OCI-LY7 (cell line): ENCODE results near the gene MTCL1. TPM values are rescaled to one million over a fixed set of nuclear protein-coding genes. Genes with fewer than 3 reads are reported as not detected.

Source experiments
- BruUV-seq: library from RNA; stranded (reverse); fragments of 400-500 nt; replicated peaks from 2 replicates; lab custom pipeline; 2021; lab: Mats Ljungman, UMichigan
- CTCF ChIA-PET: fragments of 300-600 bp; sonication (Branson Sonifier 250); formaldehyde crosslinking; loops from one replicate; lab custom pipeline; 2022; ENCODE audit warnings: antibody characterized with exemption; ENCODE audit not compliant: unreplicated experiment; lab: Charles Lee
- POLR2A ChIA-PET: fragments of 300-600 bp; sonication (Branson Sonifier 250); formaldehyde crosslinking; loops from one replicate; lab custom pipeline; 2022; ENCODE audit warnings: antibody characterized with exemption; lab: Charles Lee
- DNase-seq: peaks from one replicate; pipeline ENCODE4 v3.0.0-alpha.2; 2015; ENCODE audit warnings: low spot score
- H2AFZ ChIP-seq: fragments of 200-600 bp; sonication (generic), shearing (Covaris generic); 2 replicates; pipeline ENCODE4 v1.6.1; 2014; ENCODE audit warnings: mild to moderate bottlenecking, antibody characterized with exemption, low read length, moderate library complexity
- H3K27ac ChIP-seq: fragments of 200-600 bp; sonication (generic); 2 replicates; pipeline ENCODE4 v1.5.1; 2014; ENCODE audit warnings: mixed run types, low read depth, mild to moderate bottlenecking, moderate library complexity, low read length, inconsistent platforms; ENCODE audit not compliant: poor library complexity, severe bottlenecking
- H3K36me3 ChIP-seq: fragments of 200-600 bp; sonication (generic); 2 replicates; pipeline ENCODE4 v1.6.1; 2014; ENCODE audit warnings: mild to moderate bottlenecking, antibody characterized with exemption, low read length, moderate library complexity, mixed read lengths; ENCODE audit not compliant: insufficient read depth
- H3K4me1 ChIP-seq: fragments of 200-600 bp; sonication (generic); 2 replicates; pipeline ENCODE4 v1.5.1; 2014; ENCODE audit warnings: mild to moderate bottlenecking, low read length; ENCODE audit not compliant: insufficient read depth, poor library complexity, severe bottlenecking
- H3K4me2 ChIP-seq: fragments of 200-600 bp; sonication (generic); 2 replicates; pipeline ENCODE4 v1.6.1; 2014; ENCODE audit warnings: mild to moderate bottlenecking, low read length
- H3K4me3 ChIP-seq: fragments of 200-600 bp; sonication (generic); 2 replicates; pipeline ENCODE4 v1.5.1; 2014; ENCODE audit warnings: mild to moderate bottlenecking, low read depth, low read length; ENCODE audit not compliant: poor library complexity, severe bottlenecking
- H3K79me2 ChIP-seq: fragments of 200-600 bp; sonication (generic); 2 replicates; pipeline ENCODE4 v1.6.1; 2016; ENCODE audit warnings: low read depth, mild to moderate bottlenecking, low read length, moderate library complexity, mixed read lengths; ENCODE audit not compliant: insufficient read depth
- H3K9me2 ChIP-seq: fragments of 200-600 bp; sonication (generic); 2 replicates; pipeline ENCODE4 v1.6.1; 2016; ENCODE audit warnings: mild to moderate bottlenecking, low read length, mixed read lengths; ENCODE audit not compliant: insufficient read depth
- H3K9me3 ChIP-seq: fragments of 200-600 bp; sonication (generic); 2 replicates; pipeline ENCODE4 v1.6.1; 2014; ENCODE audit warnings: mild to moderate bottlenecking, mixed run types, low read length, mixed read lengths
- H4K20me1 ChIP-seq: fragments of 200-600 bp; sonication (generic); 2 replicates; pipeline ENCODE4 v1.6.1; 2014; ENCODE audit warnings: mild to moderate bottlenecking, antibody characterized with exemption, low read length, moderate library complexity, mixed read lengths; ENCODE audit not compliant: insufficient read depth
- EZH2phosphoT487 ChIP-seq: fragments of 200-600 bp; sonication (generic); IDR thresholded peaks from 2 replicates; pipeline ENCODE4 v1.6.1; 2018; ENCODE audit warnings: low read depth, borderline replicate concordance, mild to moderate bottlenecking, mixed run types, antibody characterized with exemption, low read length, moderate library complexity, mixed read lengths
- intact Hi-C: fragments of 100-400 bp; cut with micrococcal nuclease; formaldehyde crosslinking; loops from one replicate; pipeline ENCODE4 v1.10.0; 2022; ENCODE audit not compliant: unreplicated experiment
- total RNA-seq, 2 experiments: library from RNA; depleted of rRNA in 1 of 2; stranded (reverse); fragments of >200 nt in 1 of 2; shearing (Covaris generic) in 1 of 2; gene quantifications; 2 replicates each; pipeline ENCODE4 v1.2.3, GENCODE V29; 2014 to 2022
- TF ChIP-seq, protein P1 (sequence below): fragments of 200-600 bp; sonication (generic); conservative IDR thresholded peaks from 2 replicates; pipeline ENCODE4 v1.5.1; 2014; ENCODE audit warnings: mild to moderate bottlenecking, antibody characterized with exemption, low read length, moderate library complexity, mixed read lengths

The MTCL1 gene
- total RNA-seq, 2 experiments from 2014 or later, result 96.8 to 159 TPM

DNA sequence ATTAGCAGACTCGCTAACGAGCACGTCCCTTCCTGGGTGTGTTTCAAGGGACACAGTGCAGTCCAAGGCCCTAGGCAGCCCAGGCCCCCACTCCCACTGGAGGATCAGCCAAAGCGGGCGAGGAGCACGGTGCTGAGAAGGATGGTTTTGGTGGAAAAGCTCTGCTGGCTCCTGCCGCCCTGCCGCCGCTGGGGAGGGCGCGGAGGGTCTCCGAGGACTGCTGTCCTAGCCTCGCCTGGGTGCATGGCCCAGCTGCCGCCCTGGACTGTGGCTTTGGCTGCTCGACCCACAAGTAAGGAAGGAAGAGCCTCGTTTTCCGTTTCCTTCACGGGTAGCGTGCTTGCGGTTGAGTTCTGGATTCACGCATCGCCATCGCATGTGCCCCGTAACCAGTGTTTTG, 79.9 kb downstream of the MTCL1 start:
- ChIA-PET CTCF (no interaction called here), POLR2A (no interaction called here)
- Histone ChIP-seq H3K36me3 (peaks cover 91% of the 10 kb centered on the region), H2AFZ (no peak overlapping the region), H3K79me2 (no peaks in the 10 kb centered on the region), H3K9me3 (no peaks in the 10 kb centered on the region), H3K9me2 (no peaks in the 10 kb centered on the region), H4K20me1 (no peaks in the 10 kb centered on the region), H3K4me3 (no peak overlapping the region), H3K4me2 (no peak overlapping the region), H3K4me1 (no peaks in the 10 kb centered on the region), H3K27ac (no peak overlapping the region)
- TF ChIP-seq EZH2phosphoT487, result no peak
- TF ChIP-seq, protein P1, sequence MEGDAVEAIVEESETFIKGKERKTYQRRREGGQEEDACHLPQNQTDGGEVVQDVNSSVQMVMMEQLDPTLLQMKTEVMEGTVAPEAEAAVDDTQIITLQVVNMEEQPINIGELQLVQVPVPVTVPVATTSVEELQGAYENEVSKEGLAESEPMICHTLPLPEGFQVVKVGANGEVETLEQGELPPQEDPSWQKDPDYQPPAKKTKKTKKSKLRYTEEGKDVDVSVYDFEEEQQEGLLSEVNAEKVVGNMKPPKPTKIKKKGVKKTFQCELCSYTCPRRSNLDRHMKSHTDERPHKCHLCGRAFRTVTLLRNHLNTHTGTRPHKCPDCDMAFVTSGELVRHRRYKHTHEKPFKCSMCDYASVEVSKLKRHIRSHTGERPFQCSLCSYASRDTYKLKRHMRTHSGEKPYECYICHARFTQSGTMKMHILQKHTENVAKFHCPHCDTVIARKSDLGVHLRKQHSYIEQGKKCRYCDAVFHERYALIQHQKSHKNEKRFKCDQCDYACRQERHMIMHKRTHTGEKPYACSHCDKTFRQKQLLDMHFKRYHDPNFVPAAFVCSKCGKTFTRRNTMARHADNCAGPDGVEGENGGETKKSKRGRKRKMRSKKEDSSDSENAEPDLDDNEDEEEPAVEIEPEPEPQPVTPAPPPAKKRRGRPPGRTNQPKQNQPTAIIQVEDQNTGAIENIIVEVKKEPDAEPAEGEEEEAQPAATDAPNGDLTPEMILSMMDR, result no peak
- no peak for DNase-seq
- no TSS peak for BruUV-seq
- intact Hi-C loops, result no loop called here

DNA sequence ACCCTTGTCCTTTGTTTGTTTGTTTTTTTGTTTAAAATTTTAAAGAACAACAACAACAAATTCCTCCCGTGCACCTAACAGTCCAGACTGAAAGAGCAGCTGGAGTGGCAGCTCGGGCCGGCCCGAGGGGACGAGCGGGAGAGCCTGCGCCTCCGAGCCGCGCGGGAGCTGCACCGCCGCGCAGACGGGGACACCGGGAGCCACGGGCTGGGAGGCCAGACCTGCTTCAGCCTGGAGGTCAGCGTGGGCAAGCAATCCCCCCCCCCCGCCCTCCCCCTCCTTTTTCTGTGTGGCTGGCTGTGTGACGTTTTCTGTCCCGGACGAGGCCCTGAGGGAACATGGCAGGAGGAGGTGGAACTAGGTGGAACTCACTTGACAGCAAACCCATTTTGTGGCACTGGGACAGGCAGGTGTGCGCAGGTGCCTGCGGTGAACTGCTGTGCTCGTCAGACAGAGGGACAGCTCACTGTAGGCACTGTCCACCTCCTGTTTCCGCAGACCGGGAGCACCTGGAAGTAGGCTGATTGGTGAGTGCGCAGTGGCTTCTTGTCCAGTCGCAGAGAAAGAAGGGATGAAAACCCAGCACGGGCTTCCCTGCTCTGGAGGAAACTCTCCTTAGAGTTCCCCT, 80.6 kb downstream of the MTCL1 start:
- peaks cover 88% of the 10 kb centered on the region for H3K36me3 ChIP-seq
- H3K9me2 ChIP-seq, result no peaks in the 10 kb centered on the region
- no peak overlapping the region for H3K27ac ChIP-seq
- H2AFZ ChIP-seq, result no peak overlapping the region
- no TSS peak for BruUV-seq
- DNase-seq, result no peak
- CTCF ChIA-PET, result no interaction called here
- H4K20me1 ChIP-seq, result no peaks in the 10 kb centered on the region
- TF ChIP-seq EZH2phosphoT487, result no peak
- TF ChIP-seq, protein P1, result no peak
- H3K79me2 ChIP-seq, result no peaks in the 10 kb centered on the region
- no peaks in the 10 kb centered on the region for H3K4me1 ChIP-seq
- no peaks in the 10 kb centered on the region for H3K9me3 ChIP-seq
- H3K4me3 ChIP-seq, result no peak overlapping the region
- POLR2A ChIA-PET, result no interaction called here
- intact Hi-C loops, result no loop called here
- no peak overlapping the region for H3K4me2 ChIP-seq

- Histone ChIP-seq H3K9me2 (no peaks in the 10 kb centered on the region), H3K9me3 (no peaks in the 10 kb centered on the region), H3K4me1 (no peaks in the 10 kb centered on the region), H3K27ac (no peak overlapping the region), H4K20me1 (no peaks in the 10 kb centered on the region), H2AFZ (no peak overlapping the region), H3K36me3 (peaks cover 85% of the 10 kb centered on the region), H3K4me2 (no peak overlapping the region), H3K4me3 (no peak overlapping the region), H3K79me2 (no peaks in the 10 kb centered on the region)
- TF ChIP-seq, protein P1, result no peak
- no peak for TF ChIP-seq EZH2phosphoT487
- POLR2A ChIA-PET, result interaction anchor here (1.0 kb wide), 1 partner anchor 14 kb away, joined by 3 read pairs; no protein-coding TSS in a partner anchor
- intact Hi-C loops, result no loop called here
- DNase-seq, result no peak
- no TSS peak for BruUV-seq
- CTCF ChIA-PET, result no interaction called here
These were observed 81.4 kb downstream of the MTCL1 start for GRCh38 chr18:8786483-8787370.
